Left lung (tissue), 10 donors: ENCODE results near the gene AP1G2. TPM values are rescaled to one million over a fixed set of nuclear protein-coding genes. Genes with fewer than 3 reads are reported as not detected.

Experiments used
- ATAC-seq: fragments of 200-7000 bp; cut with Tn5 transposase; one replicate; pipeline ENCODE4 v1.9.1; 2020; ENCODE audit warnings: moderate library complexity
- DNase-seq, 4 donors: peaks; one replicate each; pipeline ENCODE4 v3.0.0-alpha.2; 2013 to 2020
- H3K27ac ChIP-seq, 2 donors: fragments of 200-600 bp; sonication (generic) in 1 of 2; one replicate each; pipeline versions ENCODE4 v1.5.0 to v1.8.0; 2020 to 2021
- H3K27me3 ChIP-seq, 2 donors: fragments of 200-600 bp; sonication (generic) in 1 of 2; one replicate each; pipeline versions ENCODE4 v1.5.0 to v1.8.0; 2020 to 2021
- H3K36me3 ChIP-seq, 2 donors: fragments of 200-600 bp; sonication (generic) in 1 of 2; one replicate each; pipeline versions ENCODE4 v1.5.0 to v1.8.0; 2020 to 2021
- H3K4me1 ChIP-seq, 2 donors: fragments of 200-600 bp; one replicate each; pipeline ENCODE4 v1.8.0; 2021
- H3K4me3 ChIP-seq, 2 donors: fragments of 200-600 bp; sonication (generic) in 1 of 2; one replicate each; pipeline versions ENCODE4 v1.5.0 to v1.8.0; 2020 to 2021; ENCODE audit warnings: mild to moderate bottlenecking in 1 of 2
- H3K9me3 ChIP-seq, 2 donors: fragments of 200-600 bp; sonication (generic) in 1 of 2; one replicate each; pipeline versions ENCODE4 v1.5.0 to v1.8.0; 2020 to 2021
- intact Hi-C, 2 donors: fragments of 100-400 bp; cut with DNase I; formaldehyde crosslinking; loops; one replicate each; pipeline versions ENCODE4 v1.11.2 to v1.14.2; 2022
- polyA plus RNA-seq, 6 donors: library from polyadenylated mRNA; unstranded; fragments of 120-200 nt; gene quantifications; one replicate each; pipeline ENCODE4 v1.2.1, GENCODE V29; 2013; ENCODE audit not compliant: insufficient read length in 6 of 6
- total RNA-seq, 2 donors: library from RNA; stranded (reverse); fragmentation: NEBNext Ultra II Directional; extraction: Animal tissue kit (Norgen Biotek cat#: 25700); gene quantifications; one replicate each; pipeline ENCODE4 v1.2.1, GENCODE V29; 2021
- TF ChIP-seq, protein P1 (sequence below), 2 donors: fragments of 200-600 bp; sonication (generic) in 1 of 2; IDR thresholded peaks; one replicate each; pipeline versions ENCODE4 v1.5.0 to v1.8.0; 2021; ENCODE audit warnings: antibody characterized with exemption in 2 of 2
- donor health status: DM: no; HTN: yes; CAD: no.
- donor health status: DM: no; HTN: no; CAD: no.

The AP1G2 gene
- total and polyA plus RNA-seq, 8 donors: 60.6 to 121 (median 93.3) TPM

- Histone ChIP-seq H3K4me3 (no peak overlapping the region), H3K4me1 (peaks cover 17 to 41% of the 10 kb centered on the region in 2 donors), H3K27me3 (no peaks in the 10 kb centered on the region), H3K9me3 (no peaks in the 10 kb centered on the region), H3K36me3 (peaks cover 0 to 68% of the 10 kb centered on the region in 2 donors), H3K27ac (no peak overlapping the region)
- TF ChIP-seq, protein P1, sequence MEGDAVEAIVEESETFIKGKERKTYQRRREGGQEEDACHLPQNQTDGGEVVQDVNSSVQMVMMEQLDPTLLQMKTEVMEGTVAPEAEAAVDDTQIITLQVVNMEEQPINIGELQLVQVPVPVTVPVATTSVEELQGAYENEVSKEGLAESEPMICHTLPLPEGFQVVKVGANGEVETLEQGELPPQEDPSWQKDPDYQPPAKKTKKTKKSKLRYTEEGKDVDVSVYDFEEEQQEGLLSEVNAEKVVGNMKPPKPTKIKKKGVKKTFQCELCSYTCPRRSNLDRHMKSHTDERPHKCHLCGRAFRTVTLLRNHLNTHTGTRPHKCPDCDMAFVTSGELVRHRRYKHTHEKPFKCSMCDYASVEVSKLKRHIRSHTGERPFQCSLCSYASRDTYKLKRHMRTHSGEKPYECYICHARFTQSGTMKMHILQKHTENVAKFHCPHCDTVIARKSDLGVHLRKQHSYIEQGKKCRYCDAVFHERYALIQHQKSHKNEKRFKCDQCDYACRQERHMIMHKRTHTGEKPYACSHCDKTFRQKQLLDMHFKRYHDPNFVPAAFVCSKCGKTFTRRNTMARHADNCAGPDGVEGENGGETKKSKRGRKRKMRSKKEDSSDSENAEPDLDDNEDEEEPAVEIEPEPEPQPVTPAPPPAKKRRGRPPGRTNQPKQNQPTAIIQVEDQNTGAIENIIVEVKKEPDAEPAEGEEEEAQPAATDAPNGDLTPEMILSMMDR (IDR thresholded peaks at IDR 0.05): no peak
- intact Hi-C loops: loop anchor here in 1 of 2 donors (5.0 kb wide), 1 partner anchor 87 kb away; no protein-coding TSS in a partner anchor
- ATAC-seq (no peak), DNase-seq (no peak)
These were observed 3.3 kb downstream of the AP1G2 start for GRCh38 chr14:23564181-23564812.

DNA sequence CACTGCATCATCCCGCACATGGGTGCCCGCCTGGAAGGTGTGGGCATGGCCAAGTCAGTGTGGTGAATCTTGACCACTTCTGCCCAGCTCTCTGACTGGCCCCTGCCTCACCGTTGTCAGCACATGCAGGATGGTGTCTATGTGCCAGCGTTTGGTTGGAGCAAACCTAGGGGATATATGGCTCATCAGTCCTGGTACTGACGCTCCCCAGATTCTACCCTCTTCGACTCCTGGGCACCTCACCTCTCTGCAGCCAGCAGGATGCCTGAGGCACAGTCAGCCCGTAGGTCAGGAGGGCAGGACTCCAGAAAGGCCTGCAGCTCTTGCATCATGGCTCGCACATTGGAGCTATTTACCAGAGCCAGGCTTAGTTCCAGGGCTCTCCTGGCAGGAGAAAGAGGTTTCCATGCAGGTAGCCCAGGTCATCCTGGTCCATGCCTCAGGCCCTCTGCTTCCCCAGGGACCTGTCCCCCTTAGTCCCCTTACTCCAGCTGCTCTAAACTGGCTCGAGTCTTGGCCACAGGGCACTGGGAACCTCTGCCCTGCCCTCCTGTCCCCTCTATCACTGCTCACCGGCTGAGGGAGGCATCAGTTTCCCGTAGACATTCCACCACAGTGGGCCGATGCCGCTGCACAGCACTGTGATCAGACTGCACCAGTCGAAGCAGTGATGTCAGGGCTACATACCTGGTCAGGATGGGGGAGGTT is 4.0 kb downstream of the AP1G2 start:
- Histone ChIP-seq H3K36me3 (peaks cover 0 to 75% of the 10 kb centered on the region in 2 donors), H3K4me1 (peaks cover 16 to 37% of the 10 kb centered on the region in 2 donors), H3K4me3 (no peak overlapping the region), H3K27me3 (no peaks in the 10 kb centered on the region), H3K9me3 (no peaks in the 10 kb centered on the region), H3K27ac (no peak overlapping the region)
- intact Hi-C loops: loop anchor here in 1 of 2 donors (5.0 kb wide), 1 partner anchor 86 kb away; no protein-coding TSS in a partner anchor
- TF ChIP-seq, protein P1 (IDR thresholded peaks at IDR 0.05): no peak
- ATAC-seq (no peak), DNase-seq (no peak)

GRCh38 chr14:23562822-23563472 is 4.6 kb downstream of the AP1G2 start:
- intact Hi-C loops: loop anchor here in 1 of 2 donors (5.0 kb wide), 1 partner anchor 86 kb away; no protein-coding TSS in a partner anchor
- TF ChIP-seq, protein P1 (IDR thresholded peaks at IDR 0.05): peak; percentile 80 to 95
- Histone ChIP-seq H3K27ac (no peak overlapping the region), H3K27me3 (no peaks in the 10 kb centered on the region), H3K9me3 (no peaks in the 10 kb centered on the region), H3K4me3 (no peak overlapping the region), H3K4me1 (peaks cover 9 to 30% of the 10 kb centered on the region in 2 donors), H3K36me3 (peaks cover 0 to 76% of the 10 kb centered on the region in 2 donors)
- ATAC-seq: peak; percentile 42
- DNase-seq: no peak

GRCh38 chr14:23561873-23562821 is 5.4 kb downstream of the AP1G2 start:
- H3K36me3 ChIP-seq: peaks cover 0 to 76% of the 10 kb centered on the region in 2 donors
- intact Hi-C loops: loop anchor here in 1 of 2 donors (5.0 kb wide), 1 partner anchor 85 kb away; no protein-coding TSS in a partner anchor

More at GRCh38 chr14:23561873-23562821, 5.4 kb downstream of the AP1G2 start:
- DNase-seq (no peak), ATAC-seq (peak; percentile 50)
- Histone ChIP-seq H3K27me3 (no peaks in the 10 kb centered on the region), H3K9me3 (no peaks in the 10 kb centered on the region), H3K27ac (no peak overlapping the region), H3K4me1 (peaks cover 10 to 31% of the 10 kb centered on the region in 2 donors), H3K4me3 (no peak overlapping the region)
- TF ChIP-seq, protein P1 (IDR thresholded peaks at IDR 0.05): no peak
